Measurements from ENCODE around the gene FTH1. TPM values are rescaled to one million over a fixed set of nuclear protein-coding genes. Genes with fewer than 3 reads are reported as not detected.

Gene FTH1
- total and polyA plus RNA-seq, 2 donors (not counting 1 experiment from before 2014, with no cell fraction given) = 2,219 to 2,789 TPM

- H3K9ac ChIP-seq (ENCODE audit: insufficient read depth, low read length) = no peak overlapping the region
- no peak for TF ChIP-seq EZH2 (IDR thresholded peaks at IDR 0.05; ENCODE audit: low read length, missing control alignments)
- no peak for DNase-seq (ENCODE audit: low read depth in 2 of 2)
- no peaks in the 10 kb centered on the region for H4K20me1 ChIP-seq (ENCODE audit: control insufficient read depth, extremely low read depth, insufficient read depth, low read length)
- no peaks in the 10 kb centered on the region for H3K27me3 ChIP-seq (ENCODE audit: control insufficient read depth, insufficient read depth, low read length)
- no peaks in the 10 kb centered on the region for H3K79me2 ChIP-seq (ENCODE audit: control insufficient read depth, insufficient read depth, low read length)
- no peaks in the 10 kb centered on the region for H3K36me3 ChIP-seq (ENCODE audit: control insufficient read depth, insufficient read depth, low read length)
- no peaks in the 10 kb centered on the region for H3K9me3 ChIP-seq (ENCODE audit: control insufficient read depth, insufficient read depth, low read depth, low read length)
- no peak overlapping the region for H3K27ac ChIP-seq (ENCODE audit: insufficient read depth, low read length)
- peaks cover 14% of the 10 kb centered on the region for H3K4me1 ChIP-seq (ENCODE audit: control insufficient read depth, extremely low read depth, insufficient read depth, low read length)
- no peak overlapping the region for H3K4me2 ChIP-seq (ENCODE audit: extremely low read depth, insufficient read depth, low read length)
- no peak overlapping the region for H2AFZ ChIP-seq (ENCODE audit: low read length)
- H3K4me3 ChIP-seq (replicated peaks in 1 of 4; ENCODE audit: control extremely low read depth in 1 of 4, insufficient read depth in 1 of 4, low read depth in 3 of 4, low read length in 4 of 4) = no peak overlapping the region
These were observed 39.9 kb downstream of the FTH1 start for GRCh38 chr11:61927501-61927900.

DNA sequence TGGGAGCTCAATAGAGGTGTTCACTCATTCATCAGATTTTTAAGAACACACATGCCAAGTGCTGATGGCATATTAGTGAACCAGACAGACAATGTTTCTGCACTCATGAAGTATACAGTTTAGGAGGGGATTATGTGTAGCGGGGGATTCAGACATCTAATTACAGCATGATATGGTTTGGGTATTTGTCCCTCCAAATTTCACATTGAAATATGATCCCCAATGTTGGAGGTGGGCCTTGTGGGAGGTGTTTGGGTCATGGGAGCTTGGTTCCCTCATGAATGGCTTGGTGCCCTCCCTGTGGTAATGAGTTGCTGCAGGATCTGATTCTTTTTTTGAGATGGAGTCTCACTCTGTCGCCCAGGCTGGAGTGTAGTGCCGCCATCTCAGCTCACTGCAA is 41.2 kb downstream of the FTH1 start:
- H2AFZ ChIP-seq (ENCODE audit: low read length) = no peak overlapping the region
- no peaks in the 10 kb centered on the region for H3K79me2 ChIP-seq (ENCODE audit: control insufficient read depth, insufficient read depth, low read length)
- H3K27ac ChIP-seq (ENCODE audit: insufficient read depth, low read length) = no peak overlapping the region
- H3K27me3 ChIP-seq (ENCODE audit: control insufficient read depth, insufficient read depth, low read length) = no peaks in the 10 kb centered on the region
- H3K4me2 ChIP-seq (ENCODE audit: extremely low read depth, insufficient read depth, low read length) = no peak overlapping the region
- H3K9ac ChIP-seq (ENCODE audit: insufficient read depth, low read length) = no peak overlapping the region
- no peaks in the 10 kb centered on the region for H4K20me1 ChIP-seq (ENCODE audit: control insufficient read depth, extremely low read depth, insufficient read depth, low read length)
- H3K4me1 ChIP-seq (ENCODE audit: control insufficient read depth, extremely low read depth, insufficient read depth, low read length) = peaks cover 14% of the 10 kb centered on the region
- no peaks in the 10 kb centered on the region for H3K9me3 ChIP-seq (ENCODE audit: control insufficient read depth, insufficient read depth, low read depth, low read length)
- H3K4me3 ChIP-seq (replicated peaks in 1 of 4; ENCODE audit: control extremely low read depth in 1 of 4, insufficient read depth in 1 of 4, low read depth in 3 of 4, low read length in 4 of 4) = no peak overlapping the region
- TF ChIP-seq EZH2 (IDR thresholded peaks at IDR 0.05; ENCODE audit: low read length, missing control alignments) = no peak
- no peak for DNase-seq (ENCODE audit: low read depth in 2 of 2)
- H3K36me3 ChIP-seq (ENCODE audit: control insufficient read depth, insufficient read depth, low read length) = no peaks in the 10 kb centered on the region

- H3K27ac ChIP-seq (ENCODE audit: insufficient read depth, low read length) = no peak overlapping the region
- H3K9ac ChIP-seq (ENCODE audit: insufficient read depth, low read length) = no peak overlapping the region
- H3K4me1 ChIP-seq (ENCODE audit: control insufficient read depth, extremely low read depth, insufficient read depth, low read length) = peaks cover 14% of the 10 kb centered on the region
- no peak overlapping the region for H3K4me3 ChIP-seq (replicated peaks in 1 of 4; ENCODE audit: control extremely low read depth in 1 of 4, insufficient read depth in 1 of 4, low read depth in 3 of 4, low read length in 4 of 4)
- no peaks in the 10 kb centered on the region for H3K79me2 ChIP-seq (ENCODE audit: control insufficient read depth, insufficient read depth, low read length)
- H3K36me3 ChIP-seq (ENCODE audit: control insufficient read depth, insufficient read depth, low read length) = no peaks in the 10 kb centered on the region
- no peak overlapping the region for H2AFZ ChIP-seq (ENCODE audit: low read length)
- no peak overlapping the region for H3K4me2 ChIP-seq (ENCODE audit: extremely low read depth, insufficient read depth, low read length)
- no peaks in the 10 kb centered on the region for H3K9me3 ChIP-seq (ENCODE audit: control insufficient read depth, insufficient read depth, low read depth, low read length)
- no peak for DNase-seq (ENCODE audit: low read depth in 2 of 2)
- TF ChIP-seq EZH2 (IDR thresholded peaks at IDR 0.05; ENCODE audit: low read length, missing control alignments) (no peak), CTCF (conservative IDR thresholded peaks at IDR 0.05 in 1 of 2, IDR thresholded peaks at IDR 0.05 in 1 of 2; ENCODE audit: low read depth in 1 of 2, low read length in 2 of 2) (no peak)
- H3K27me3 ChIP-seq (ENCODE audit: control insufficient read depth, insufficient read depth, low read length) = no peaks in the 10 kb centered on the region
- H4K20me1 ChIP-seq (ENCODE audit: control insufficient read depth, extremely low read depth, insufficient read depth, low read length) = no peaks in the 10 kb centered on the region
These were observed 41.7 kb downstream of the FTH1 start for GRCh38 chr11:61925736-61926135.

DNA sequence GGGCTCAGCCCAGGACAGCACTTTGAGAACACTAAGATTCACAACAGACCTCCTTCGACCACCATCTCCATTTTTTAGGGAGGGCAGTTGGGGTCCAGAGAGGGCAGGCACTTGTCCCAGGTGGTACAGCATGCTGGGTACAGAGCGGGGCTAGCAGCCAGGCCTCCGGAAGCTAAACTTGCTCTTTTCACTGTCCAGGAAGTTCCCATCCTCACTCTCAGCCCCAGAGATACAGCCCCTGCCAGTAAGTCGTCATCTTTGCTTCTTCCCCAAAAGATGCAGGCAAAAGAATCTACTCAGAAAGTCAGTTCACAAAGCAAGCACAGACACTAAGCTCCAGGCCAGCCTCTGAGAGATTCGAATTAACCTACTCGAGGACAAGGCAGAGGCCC is 43.4 kb downstream of the FTH1 start:
- TF ChIP-seq CTCF (conservative IDR thresholded peaks at IDR 0.05 in 1 of 2, IDR thresholded peaks at IDR 0.05 in 1 of 2; ENCODE audit: low read depth in 1 of 2, low read length in 2 of 2) = no peak
- TF ChIP-seq EZH2 (IDR thresholded peaks at IDR 0.05; ENCODE audit: low read length, missing control alignments) = no peak
- Histone ChIP-seq H3K27me3 (ENCODE audit: control insufficient read depth, insufficient read depth, low read length) (peaks cover 6% of the 10 kb centered on the region), H2AFZ (ENCODE audit: low read length) (no peak overlapping the region), H4K20me1 (ENCODE audit: control insufficient read depth, extremely low read depth, insufficient read depth, low read length) (no peaks in the 10 kb centered on the region), H3K27ac (ENCODE audit: insufficient read depth, low read length) (no peak overlapping the region), H3K9me3 (ENCODE audit: control insufficient read depth, insufficient read depth, low read depth, low read length) (no peaks in the 10 kb centered on the region), H3K79me2 (ENCODE audit: control insufficient read depth, insufficient read depth, low read length) (no peaks in the 10 kb centered on the region), H3K4me2 (ENCODE audit: extremely low read depth, insufficient read depth, low read length) (peak overlapping the region; percentile 53), H3K4me3 (replicated peaks in 1 of 4; ENCODE audit: control extremely low read depth in 1 of 4, insufficient read depth in 1 of 4, low read depth in 3 of 4, low read length in 4 of 4) (no peak overlapping the region), H3K9ac (ENCODE audit: insufficient read depth, low read length) (peak overlapping the region; percentile 3), H3K4me1 (ENCODE audit: control insufficient read depth, extremely low read depth, insufficient read depth, low read length) (peaks cover 14% of the 10 kb centered on the region), H3K36me3 (ENCODE audit: control insufficient read depth, insufficient read depth, low read length) (no peaks in the 10 kb centered on the region)
- DNase-seq (ENCODE audit: low read depth in 2 of 2) = no peak

Measured in fibroblast of lung (primary cell).